Globus pallidus (tissue), 1 donor: ENCODE data around the gene C19orf67.
A peak's percentile ranks its signal among the peaks of the same experiment; 100 is the strongest.

Source experiments
- DNase-seq: peaks from one replicate; pipeline ENCODE4 v3.0.0-alpha.2; 2015; ENCODE audit warnings: low spot score

Gene C19orf67

GRCh38 chr19:14085309-14085995, at the start of gene C19orf67:
Gene C19orf67 (minus strand): TSS chr19:14085783. CDS start chr19:14085627, 156 bp downstream.
- no peak for DNase-seq

GRCh38 chr19:14135355-14135754, 49.8 kb upstream of the C19orf67 start:
- DNase-seq: no peak

- peak; percentile 42 for DNase-seq
Observed at GRCh38 chr19:14127929-14128509, 42.4 kb upstream of the C19orf67 start.

- DNase-seq: no peak
Observed at GRCh38 chr19:14127176-14127575, 41.6 kb upstream of the C19orf67 start.

GRCh38 chr19:14122924-14123323, 37.3 kb upstream of the C19orf67 start:
- DNase-seq: no peak

GRCh38 chr19:14120497-14120780, 34.9 kb upstream of the C19orf67 start:
- no peak for DNase-seq

- no peak for DNase-seq
Observed at GRCh38 chr19:14119644-14120496, 34.3 kb upstream of the C19orf67 start.

- no peak for DNase-seq
Observed at GRCh38 chr19:14119146-14119545, 33.6 kb upstream of the C19orf67 start.

- peak; percentile 83 for DNase-seq
Observed at GRCh38 chr19:14118165-14119051, 32.8 kb upstream of the C19orf67 start.

GRCh38 chr19:14117668-14118164, 32.1 kb upstream of the C19orf67 start, which contains the start of gene PRKACA:
Gene PRKACA (minus strand): TSS chr19:14117762. CDS start chr19:14117547, 215 bp downstream.
- peak; percentile 99 for DNase-seq

GRCh38 chr19:14116918-14117578, 31.5 kb upstream of the C19orf67 start:
- no peak for DNase-seq

GRCh38 chr19:14116525-14116917, 30.9 kb upstream of the C19orf67 start:
- DNase-seq: no peak

- no peak for DNase-seq
Observed at GRCh38 chr19:14115756-14116155, 30.2 kb upstream of the C19orf67 start.

GRCh38 chr19:14114854-14115253, 29.3 kb upstream of the C19orf67 start:
- peak; percentile 48 for DNase-seq

GRCh38 chr19:14114439-14114838, 28.9 kb upstream of the C19orf67 start:
- no peak for DNase-seq

- DNase-seq: no peak
Observed at GRCh38 chr19:14113762-14114414, 28.3 kb upstream of the C19orf67 start.

- no peak for DNase-seq
Observed at GRCh38 chr19:14112809-14113385, 27.3 kb upstream of the C19orf67 start.

GRCh38 chr19:14112051-14112808, 26.6 kb upstream of the C19orf67 start:
- DNase-seq: no peak

GRCh38 chr19:14111486-14111885, 25.9 kb upstream of the C19orf67 start:
- DNase-seq: no peak

- no peak for DNase-seq
Observed at GRCh38 chr19:14110650-14111049, 25.1 kb upstream of the C19orf67 start.
